SKM-1 treated with dmso at 0.1 percent for 144 hours (cell line): ENCODE results near the gene BAMBI.

Experiments
- DNase-seq: peaks from one replicate; lab custom pipeline; 2025; ENCODE audit not compliant: unreplicated experiment; lab: John Stamatoyannopoulos, UW

The BAMBI gene

DNA sequence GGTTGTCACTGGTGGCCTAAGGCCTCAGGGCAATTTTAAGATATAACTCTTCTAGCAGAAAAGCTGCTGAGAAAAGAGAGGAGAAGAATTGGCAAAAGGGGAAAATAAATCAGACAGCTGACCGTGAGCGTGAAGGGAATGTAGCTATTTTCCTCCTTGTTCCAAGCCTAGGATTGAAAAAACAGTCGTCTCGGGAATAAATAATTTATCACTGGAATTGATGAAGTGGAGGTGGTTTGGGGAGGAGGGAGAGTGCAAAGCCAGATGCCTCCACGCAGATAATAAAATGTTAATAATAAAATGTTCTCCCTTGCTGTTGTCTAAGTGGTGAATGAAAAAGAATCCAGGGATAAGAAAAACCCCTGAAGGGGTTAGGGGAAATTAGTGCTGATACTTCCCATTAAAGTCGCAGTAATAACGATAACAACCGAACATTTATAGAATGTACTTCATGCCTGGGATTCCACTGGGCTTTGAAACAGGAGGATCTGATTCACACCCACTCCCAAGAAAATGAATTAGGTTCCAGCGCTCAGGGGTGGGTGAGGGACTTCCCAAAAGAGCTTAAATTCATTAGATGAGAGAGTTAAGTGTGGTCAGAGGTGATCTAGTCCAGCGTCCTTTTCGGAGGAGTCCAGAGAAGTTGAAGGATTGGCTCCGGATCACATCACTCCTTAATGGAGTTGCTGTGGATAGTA lies 27.3 kb downstream of the BAMBI start:
- DNase-seq: no peak

DNA sequence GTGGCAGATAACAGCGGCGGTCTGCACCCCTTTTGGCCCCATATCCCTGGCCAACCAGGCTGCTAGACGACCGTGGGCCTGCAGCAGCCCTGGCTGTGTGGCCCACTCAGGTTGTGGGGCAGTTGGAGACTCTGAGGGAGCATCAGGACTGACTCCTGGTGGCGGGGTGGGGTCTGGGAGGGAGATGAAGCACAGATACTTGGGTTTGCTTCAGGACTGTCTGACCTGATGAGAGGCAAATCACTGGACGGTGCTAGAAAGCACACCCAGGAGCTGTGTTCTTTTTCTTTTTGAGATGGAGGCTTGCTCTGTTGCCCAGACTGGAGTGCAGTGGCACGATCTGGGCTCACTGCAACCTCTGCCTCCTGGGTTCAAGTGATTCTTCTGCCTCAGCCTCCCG lies 28.2 kb downstream of the BAMBI start:
- no peak for DNase-seq

DNA sequence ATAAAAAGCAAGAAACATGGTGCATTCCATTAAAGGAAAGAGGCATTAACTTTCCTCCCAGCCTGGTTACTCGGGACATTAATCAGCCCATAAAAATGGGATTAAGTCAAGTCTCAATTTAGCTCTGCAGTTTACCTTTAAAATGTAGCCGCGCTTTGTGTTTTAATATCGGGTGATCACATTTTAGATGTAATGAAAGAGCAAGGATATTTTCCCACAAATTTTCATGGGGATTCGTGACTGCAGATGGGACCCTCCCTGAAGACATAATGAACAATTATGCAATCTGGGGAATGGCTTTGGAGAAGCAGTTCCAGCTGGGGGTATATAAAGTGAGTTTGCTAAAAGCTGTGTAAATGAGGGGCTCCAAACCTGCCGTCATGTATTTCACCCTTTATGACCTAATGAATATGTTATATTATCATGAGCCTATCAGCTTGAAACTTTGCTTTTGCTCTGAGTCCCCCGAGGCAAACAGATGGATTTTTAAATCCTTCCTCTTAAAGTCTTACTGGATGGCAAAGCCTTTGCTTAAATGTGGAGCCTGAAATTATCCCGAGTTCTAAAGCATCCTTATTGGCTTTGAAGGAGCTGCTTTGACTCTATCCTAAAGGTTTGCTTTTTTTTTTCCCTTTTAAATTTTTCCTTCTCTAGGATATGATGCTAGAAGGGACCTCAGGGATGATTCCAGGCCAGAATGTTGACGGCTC lies 31.8 kb downstream of the BAMBI start:
- DNase-seq: no peak

DNA sequence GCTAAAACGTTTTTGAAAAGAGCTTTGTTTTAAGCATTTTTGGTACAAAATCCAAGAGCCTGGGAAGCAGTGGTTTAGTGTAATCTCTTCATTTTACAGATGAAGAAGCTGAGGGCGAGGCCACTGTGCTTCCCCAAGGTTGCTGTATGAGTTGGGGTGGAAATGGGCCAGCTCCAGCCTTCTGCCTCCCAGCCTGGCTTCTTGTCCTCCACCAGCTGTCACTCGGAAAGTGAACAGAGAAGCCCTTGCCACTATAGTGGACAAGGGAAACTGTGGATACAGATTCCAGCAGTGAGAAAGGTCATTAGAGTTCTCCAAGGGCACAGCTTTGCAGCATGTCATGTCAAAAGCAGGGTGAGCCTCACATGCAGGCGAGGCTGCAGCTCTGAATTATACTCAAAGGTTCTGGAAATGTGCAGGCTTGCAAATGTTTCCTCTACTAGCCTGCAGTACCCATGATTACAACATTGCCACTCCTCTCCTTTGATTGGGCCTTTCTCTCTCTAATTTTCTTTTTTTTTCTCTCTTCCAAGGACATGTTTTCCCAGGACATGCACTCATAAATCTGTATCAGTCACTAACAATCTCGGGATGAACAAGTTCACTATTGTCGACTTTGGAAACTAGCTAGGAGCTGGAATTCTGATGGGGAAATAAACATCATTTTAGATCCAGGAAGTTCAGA lies 33.0 kb downstream of the BAMBI start:
- DNase-seq: no peak

DNA sequence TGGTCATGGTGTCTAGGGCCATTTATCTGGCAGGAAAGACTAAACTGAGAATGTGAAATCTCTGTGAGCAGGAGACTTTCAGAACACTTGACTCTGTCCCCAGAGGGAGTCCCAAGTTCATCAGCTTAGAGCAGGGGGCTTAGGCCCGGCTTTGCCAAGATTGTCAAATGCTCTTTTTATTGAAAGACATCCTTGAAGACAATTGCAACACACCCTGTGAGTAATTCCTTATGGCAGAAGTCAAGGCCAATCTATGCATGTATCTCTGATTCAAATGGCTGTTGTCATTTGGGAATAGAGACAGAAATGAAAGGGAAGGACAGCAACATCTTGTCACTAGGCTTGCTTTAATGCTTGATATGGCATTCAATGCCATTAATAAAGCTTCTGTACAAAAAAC lies 33.7 kb downstream of the BAMBI start:
- no peak for DNase-seq

DNA sequence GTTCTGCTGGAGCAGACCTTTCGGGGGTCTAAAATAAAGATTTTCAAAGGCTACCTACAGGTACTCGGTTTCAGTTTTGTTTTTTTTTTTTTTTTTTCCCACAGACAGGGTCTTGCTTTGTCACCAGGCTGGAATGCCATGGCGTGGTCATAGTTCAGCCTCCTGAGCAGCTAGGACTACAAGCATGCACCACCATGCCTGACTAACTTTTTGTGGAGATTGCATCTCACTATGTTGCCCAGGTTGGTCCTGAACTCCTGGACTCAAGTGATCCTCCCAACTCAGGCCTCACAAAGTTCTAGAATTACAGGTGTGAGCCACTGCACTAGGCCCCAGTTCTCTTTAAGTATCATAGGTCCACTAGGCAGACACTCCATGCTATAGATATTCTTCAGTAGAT lies 34.5 kb downstream of the BAMBI start:
- no peak for DNase-seq

DNA sequence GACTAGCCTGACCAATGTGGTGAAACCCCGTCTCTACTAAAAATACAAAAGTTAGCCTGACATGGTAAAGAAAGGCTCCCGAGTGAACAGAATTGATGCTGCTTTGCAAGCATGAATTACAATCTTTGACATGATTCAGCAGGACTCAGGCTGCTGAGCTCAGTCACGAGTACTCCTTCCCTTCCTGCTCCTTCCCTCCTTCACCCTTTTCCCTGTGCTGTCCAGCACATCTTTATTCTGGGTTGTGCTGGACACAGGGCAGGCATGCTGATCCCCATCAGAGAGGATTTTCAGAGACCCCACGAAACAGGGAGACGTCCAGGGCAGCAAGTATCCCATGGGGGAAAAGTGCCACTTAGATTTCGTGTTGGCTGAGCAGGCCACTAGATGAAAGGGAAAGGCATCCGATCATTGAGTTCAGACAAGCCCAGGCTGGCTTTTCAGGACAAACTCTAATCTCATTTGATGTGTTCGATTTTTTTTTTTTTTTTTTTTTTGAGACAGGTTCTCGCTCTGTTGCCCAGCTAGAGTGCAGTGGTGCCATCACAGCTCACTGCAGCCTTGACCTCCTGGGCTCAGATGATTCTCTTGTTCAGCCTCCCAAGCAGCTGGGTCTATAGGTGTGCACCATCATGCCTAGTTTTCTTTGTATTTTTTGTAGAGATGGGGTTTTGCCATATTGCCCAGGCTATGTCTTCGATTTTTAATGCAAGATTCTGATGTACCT lies 36.5 kb downstream of the BAMBI start:
- DNase-seq: no peak

DNA sequence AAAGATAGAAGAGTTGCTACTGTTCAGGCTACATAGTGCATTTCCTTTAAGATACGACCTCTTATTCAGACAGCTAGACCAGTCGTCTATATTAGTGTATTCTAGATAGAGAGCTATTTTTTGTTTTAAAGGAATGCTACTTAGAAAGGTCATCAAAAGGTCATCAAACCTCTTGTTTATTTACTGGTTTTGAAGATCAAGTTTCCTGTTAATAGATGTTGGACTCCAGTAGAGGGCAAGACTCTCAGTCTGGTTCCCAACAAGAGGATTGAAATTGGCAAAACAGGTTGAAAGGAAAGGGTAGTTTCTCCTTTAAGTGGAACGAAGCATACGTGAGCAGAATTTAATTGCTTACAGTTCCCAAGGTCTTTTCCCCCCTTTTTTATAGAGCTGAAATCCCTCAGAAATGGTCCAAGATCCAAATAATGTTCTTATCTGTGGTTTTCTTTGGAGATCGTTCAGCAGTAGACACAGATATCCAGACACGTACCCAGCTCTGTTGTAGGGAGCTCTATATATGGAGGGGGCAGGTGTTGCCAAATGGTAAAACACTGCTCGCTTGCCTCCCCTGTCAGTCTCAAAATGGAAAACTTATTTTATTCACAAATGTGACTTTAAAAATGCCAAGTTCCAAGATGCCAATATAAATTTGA lies 37.2 kb downstream of the BAMBI start:
- DNase-seq: no peak

DNA sequence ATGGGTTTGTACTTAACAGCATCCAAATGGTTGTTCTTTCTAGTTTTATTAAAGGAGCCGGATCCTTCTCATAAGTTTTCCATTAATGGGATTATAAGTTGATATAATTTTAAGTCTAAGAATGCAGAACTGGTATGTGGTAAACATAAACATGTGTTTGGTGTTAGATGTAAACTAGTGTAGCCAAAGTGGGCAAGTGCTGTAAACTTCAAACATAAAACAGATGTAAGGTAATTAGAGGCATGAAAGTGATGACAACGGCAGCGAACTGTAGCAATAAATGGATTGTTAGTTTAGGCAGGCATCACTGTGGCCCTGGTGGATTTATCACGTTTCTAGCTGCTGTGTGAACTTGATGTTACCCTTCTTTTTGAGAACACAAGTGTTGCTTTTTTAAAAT lies 37.9 kb downstream of the BAMBI start:
- no peak for DNase-seq

DNA sequence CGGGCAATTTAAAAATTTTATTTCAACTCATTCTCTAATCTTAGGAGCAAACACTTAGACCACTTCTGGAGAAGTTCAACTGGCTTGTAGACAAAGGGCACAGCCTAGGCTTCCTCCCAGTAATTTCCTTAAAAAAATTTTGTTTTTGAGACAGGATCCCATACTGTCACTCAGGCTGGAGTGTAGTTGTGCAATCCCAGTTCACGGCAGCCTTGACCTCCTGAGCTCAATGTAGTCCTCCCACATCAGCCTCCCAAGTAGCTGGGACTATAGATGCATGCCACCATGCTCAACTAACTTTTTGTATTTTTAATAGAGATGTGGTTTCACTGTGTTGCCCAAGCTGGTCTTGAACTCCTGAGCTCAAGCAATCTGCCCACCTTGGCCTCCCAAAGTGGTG lies 38.4 kb downstream of the BAMBI start:
- no peak for DNase-seq

DNA sequence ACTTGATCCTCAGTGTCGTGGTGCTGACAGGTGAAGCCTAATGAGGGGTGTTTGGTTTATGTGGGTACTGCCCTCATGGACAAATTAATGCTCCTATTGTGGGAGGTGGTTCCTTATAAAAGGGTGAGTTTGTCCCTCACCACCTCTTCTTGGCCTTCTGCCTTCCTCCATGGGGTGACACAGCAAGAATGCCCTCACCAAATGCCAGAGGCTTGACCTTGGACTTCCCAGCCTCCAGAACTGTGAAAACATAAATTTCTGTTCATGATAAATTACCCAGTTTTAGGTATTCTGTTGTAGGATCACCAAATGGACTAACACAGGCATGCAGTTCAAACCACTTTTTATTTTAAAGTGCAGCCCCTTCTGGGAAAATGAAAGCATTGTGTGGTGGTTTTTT lies 39.4 kb downstream of the BAMBI start:
- no peak for DNase-seq

DNA sequence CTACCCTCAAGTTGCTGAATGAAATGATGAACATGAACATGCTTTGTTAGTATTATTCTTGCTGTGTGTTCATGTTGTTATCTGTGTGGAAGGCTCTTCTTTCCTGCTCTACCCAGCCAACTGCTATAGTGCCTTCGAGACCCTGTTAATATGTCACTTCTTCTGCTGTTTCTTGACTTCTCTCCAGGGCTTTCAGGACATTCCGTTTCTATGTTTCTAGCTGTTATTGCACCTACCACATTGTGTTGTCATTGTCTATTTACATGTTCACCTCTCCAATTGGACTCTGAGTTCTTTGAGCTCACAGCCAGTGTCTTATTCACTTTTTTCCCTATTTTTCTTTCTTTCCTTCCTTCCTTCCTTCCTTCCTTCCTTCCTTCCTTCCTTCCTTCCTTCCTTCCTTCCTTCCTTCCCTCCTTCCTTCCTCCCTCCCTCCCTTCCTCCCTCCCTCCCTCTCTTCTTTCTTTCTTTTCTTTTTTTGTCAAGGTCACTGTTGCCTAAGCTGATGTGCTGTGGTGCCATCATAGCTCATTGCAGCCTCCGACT lies 40.4 kb downstream of the BAMBI start:
- no peak for DNase-seq

DNA sequence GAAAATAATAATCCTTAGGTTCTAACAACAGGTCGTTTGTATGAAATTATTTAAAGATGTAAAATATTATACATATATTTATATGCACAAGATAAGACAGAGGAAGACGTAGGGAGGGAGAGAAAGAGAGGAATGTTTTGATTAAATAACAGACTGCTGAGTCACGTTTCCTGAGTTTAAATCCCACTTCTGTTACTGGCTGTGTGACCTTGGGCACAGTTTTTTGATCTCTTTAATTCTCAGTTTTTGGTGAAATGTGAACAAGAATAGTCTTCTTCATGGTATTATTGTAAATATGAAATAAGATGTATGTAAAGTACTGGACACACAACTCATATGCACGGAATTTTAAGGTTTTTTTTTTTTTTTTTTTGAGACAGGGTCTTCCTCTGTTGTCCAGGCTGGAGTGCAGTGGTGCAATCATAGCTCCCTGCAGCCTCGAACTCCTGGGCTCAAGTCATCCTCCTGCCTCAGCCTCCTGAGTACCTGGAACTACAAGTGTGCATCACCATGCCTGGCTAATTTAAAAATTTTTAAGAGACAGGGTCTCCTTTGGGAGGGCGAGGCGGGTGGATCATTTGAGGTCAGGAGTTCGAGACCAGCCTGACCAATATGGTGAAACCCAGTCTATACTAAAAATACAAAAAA lies 42.6 kb downstream of the BAMBI start:
- DNase-seq: no peak

DNA sequence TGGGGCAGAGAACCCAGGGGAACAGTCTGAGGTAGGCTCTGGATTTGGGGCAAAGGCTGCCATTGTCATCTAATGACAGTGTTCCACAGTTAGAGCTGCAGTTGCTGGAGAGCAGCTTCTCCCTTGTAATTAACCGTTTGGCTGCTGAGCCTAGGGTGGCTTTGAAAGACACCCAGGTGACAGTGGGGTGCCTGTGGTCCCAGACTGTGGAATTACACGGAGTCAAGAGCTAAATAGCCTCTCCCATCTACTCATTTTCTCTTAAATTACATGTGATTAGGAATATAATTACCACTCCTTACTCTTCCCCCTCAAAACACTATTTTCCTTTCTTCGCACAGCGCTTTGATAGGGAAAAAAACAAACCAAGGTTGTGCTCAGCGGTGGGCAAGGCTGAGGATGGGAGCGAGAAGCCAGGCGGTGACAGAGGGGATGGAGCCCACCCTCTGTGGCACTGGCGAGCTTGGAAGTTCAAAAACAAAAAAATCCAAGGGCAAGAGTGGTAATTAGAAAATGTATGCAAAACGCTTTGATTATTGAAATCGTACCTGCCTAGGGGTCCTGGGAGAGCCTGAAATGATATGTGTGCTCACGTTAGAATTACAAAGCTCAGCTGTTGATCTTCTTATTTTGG lies 44.1 kb downstream of the BAMBI start:
- no peak for DNase-seq

DNA sequence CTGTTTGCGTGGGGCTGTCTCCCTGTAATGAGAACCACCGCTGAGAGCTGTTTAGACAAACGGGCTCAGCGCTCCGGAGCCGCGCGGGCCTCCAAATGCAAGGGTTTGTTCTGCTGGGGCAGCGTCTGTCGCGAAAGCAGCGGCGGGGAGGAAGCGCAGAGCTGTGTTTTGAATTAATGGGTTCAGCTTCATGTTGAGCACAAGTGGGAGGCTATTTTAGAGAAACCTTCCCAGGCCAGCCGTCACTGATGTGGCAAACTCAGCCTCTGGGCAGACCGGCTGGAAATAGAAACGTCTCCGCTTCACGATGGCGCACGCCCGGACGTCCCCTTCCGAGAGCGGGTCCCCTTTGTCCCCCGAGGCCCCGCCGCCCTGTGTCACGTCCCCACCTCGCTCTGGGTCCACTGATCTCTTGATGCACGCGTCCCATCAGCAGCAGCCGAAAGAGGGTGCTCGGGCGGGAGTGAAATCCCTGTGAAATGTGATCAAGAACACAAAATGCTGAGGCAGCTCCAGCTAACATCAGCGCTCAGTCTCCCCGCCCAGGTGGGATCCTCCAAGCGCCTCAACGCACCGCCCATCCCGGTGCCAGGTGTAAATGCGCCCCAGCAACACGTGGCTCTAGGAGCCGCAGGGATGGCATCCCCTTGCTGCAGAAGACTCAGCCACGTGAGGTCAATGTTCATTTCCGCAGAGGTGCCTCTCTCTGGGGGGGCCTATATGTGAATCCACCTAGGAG lies 44.9 kb downstream of the BAMBI start:
- no peak for DNase-seq

DNA sequence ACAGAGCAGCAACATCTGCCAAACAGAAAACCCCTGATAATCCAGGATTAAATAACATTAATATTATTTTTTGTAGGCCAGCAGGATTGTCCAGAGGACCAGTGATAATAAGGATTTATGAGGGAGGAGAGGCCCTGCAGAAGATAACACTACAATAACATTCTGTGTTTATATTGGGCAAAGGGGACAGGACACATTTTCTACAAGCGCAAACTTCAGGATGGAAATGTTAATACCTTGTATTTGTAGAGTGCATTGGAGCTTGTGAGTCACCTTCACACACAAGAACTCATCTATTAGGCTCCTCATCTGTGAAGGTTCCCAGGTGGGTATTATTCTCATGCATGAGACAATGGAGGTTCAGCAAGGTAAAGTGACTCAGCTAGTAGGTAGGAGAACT lies 51.0 kb downstream of the BAMBI start:
- no peak for DNase-seq

DNA sequence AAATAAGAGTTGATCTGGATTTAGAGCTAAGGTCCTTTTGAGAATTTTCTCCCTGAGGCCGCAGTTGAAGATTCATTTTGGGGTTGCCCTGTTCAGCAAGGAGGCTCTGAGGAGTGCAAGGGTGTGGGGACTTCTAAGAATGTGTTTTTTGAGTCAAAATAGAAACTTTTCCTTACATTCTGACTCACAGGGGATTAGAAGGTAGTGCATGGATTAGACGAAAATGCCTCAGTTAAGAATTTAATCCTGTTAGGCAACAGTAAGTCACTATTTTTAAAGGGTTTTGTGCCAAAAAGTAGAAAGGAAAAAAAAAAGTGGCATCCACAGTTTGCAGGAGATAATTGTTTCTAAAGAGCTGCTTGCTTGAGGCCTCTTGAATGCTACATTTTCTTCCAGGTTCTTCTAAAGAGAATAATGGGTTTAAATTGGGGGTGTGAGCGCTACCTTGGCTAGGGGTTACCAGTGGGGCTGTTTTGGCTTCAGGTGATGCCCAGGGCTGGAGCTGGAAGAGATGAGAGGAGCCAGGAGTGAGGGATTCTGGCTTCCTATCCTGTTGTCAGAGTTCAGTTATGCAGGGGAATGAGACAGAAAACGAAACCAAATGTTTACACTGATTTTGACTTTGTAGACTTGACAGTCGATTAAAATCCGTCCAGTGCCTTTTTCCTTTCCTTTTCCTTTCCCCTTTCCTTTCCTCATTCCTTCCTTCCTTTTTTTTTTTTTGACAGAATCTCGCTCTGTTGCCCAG lies 52.9 kb downstream of the BAMBI start:
- DNase-seq: no peak

DNA sequence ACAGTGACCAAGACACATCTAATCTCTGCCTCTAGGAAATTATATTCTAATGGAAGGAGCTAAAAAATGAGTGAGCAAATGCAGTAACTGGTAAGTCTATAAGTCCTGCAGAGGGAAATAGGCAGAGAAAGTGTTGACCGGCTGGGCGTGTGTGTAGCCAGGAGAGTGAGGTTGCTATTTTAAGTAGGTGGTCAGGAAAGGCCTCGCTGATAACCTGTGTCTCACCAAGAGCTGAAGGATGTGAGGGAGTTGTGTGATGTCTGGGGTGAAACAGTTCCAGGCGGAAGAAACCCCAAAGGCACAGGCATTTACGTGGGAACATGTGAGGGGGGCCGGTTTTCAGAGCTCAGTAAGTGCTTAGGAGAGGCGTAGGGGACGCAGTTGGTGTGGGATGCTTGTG lies 54.8 kb downstream of the BAMBI start:
- no peak for DNase-seq
